ENCODE data around the gene SEPTIN11.
"Not testable (repeated sequence)": the region's sequence is repeated elsewhere in the genome, so short reads cannot be mapped to it uniquely, and the experiment has no call there.

SEPTIN11 gene

GRCh38 chr4:76952071-76952470 lies 2.5 kb downstream of the SEPTIN11 start:
- DNase-seq (ENCODE audit: low spot score) = no peak

GRCh38 chr4:76952656-76953582 lies 3.4 kb downstream of the SEPTIN11 start:
- no peak for DNase-seq (ENCODE audit: low spot score)

DNA sequence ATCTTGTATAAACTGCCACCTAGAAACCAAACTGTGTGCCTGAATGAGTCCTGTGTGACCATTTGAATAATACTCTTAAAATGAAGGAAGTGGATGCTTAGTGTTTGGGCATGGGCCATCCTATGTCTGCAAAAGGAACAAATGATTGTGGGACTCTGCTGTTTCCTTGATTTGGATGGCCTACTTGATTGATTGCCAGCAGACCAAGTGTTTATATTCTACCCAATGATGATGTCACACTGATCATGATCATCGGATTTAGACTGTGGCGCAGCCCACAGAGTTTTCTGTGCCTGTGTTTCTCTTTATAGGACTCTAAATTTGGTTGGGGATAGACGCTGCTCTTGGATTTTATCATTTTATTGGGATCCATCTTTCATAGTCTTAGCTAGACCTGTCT lies 4.4 kb downstream of the SEPTIN11 start:
- no peak for DNase-seq (ENCODE audit: low spot score)

DNA sequence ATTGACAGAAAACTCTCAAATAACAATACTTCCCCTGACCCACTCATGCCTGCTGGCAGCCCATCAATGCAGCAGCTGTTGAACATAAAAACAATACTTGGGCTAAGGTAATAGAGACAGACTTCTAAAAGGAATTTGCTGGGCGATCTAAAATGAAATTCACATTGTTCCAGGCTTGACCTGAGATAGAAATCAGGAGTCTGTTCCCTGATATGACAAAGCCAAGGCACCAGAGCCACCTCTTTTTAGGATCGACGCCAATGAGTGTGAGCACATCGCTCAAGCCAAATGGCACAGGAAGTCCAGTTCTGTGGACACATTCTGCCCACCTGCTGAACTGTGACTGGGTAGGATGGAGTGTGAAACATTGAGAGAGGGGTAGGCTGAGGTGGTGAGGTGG lies 4.9 kb downstream of the SEPTIN11 start:
- DNase-seq (ENCODE audit: low spot score) = no peak

DNA sequence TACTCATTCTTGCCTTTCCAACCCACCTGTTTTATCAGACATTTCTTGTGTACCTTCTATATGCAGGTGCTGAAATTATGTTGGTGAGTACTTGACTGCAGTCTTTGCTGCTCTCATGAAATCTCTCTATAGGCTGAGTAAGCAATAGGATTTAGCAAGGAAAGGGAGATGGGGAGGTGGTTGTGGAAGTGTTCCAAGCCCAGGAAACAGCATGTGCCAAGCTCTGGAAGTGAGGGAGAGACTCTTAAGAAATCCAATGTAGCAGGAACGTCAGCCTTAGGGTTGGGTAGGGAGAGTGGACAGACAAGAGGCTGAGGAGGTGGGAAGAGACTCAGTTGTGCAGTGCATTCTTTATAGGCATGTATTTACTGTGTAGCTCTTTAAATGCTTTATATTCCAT lies 5.6 kb downstream of the SEPTIN11 start:
- DNase-seq (ENCODE audit: low spot score) = no peak

GRCh38 chr4:76957004-76957738 lies 7.6 kb downstream of the SEPTIN11 start:
- no peak for DNase-seq (ENCODE audit: low spot score)

DNA sequence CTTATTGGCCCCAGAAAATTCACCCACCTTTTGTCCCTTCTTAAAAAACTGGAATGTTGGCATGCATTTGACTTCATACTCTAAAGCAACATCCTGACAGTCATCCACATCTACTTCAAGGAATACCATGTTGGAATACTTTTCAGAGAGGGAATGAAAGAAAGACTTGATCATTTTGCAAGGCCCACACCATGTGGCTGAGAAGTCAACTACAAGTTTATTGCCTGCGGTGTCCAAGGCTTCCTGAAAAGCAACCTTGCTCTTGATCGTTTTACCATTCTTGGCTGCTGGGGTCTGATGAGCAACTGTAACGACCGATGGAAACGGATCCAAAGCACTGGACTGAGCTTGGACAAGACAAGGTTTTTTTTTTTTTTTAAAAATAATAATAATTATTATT lies 9.3 kb downstream of the SEPTIN11 start:
- DNase-seq (ENCODE audit: low spot score) = no peak

- DNase-seq (ENCODE audit: low spot score) = no peak
Observed at GRCh38 chr4:76960014-76960413, 10.5 kb downstream of the SEPTIN11 start.

GRCh38 chr4:76962406-76963130 lies 13.0 kb downstream of the SEPTIN11 start:
- no peak for DNase-seq (ENCODE audit: low spot score)

GRCh38 chr4:76963131-76963750 lies 13.7 kb downstream of the SEPTIN11 start:
- no peak for DNase-seq (ENCODE audit: low spot score)

GRCh38 chr4:76963927-76964326 lies 14.4 kb downstream of the SEPTIN11 start:
- not testable (repeated sequence) for DNase-seq (ENCODE audit: low spot score)

DNA sequence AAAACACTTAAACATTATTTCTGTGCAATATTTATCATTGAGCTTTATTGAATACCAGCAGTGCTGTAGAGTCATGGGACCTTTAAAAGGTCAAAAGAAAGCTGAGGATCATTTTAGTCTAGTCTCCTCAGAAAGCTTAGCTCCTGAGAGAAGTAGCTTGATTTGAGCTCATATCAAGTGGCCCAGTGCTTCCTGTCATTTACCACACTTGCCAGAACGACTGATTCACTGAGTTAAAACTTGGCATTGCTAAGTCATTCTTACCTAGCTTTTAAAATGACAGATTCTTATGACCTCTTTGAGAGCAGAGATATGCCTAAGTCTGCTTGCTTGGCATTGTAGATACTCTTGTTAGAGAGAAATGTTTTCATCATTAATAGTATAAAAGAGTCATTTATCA lies 15.2 kb downstream of the SEPTIN11 start:
- no peak for DNase-seq (ENCODE audit: low spot score)

DNA sequence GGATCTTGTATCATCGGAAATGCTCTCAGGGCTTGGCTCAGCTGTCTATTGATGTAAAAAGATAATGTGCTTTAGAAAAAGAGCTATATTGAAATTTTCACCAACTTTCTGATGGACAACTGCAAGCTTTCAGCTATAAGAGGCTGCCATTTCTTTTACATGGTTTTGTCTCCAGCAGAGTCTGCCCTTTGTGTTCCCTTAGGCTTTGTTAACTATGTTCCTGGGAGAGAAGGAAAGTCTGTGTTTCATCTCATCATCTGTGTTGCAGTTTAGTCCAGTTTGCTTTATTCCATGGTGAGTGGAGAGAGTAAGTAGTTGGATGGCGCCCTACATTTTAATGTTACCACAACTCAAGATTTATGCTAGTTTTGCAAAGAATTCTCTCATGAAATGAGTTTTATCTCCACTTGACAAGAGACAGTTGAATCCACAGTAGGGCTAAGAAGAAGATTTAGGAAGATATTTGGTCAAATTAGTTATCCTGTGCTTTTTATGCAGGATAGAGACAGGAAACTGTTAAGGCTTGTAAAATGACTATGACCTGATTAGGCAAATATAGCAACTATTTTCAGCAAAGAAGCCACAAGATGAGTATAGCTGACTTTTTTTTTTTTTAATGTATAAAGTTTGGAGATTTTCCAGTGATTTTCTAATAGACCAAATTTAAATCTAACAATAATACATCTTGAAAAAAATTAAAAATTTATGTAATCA lies 16.5 kb downstream of the SEPTIN11 start:
- DNase-seq (ENCODE audit: low spot score) = no peak

- no peak for DNase-seq (ENCODE audit: low spot score)
Observed at GRCh38 chr4:76968937-76969336, 19.4 kb downstream of the SEPTIN11 start.

GRCh38 chr4:76969495-76969894 lies 19.9 kb downstream of the SEPTIN11 start:
- DNase-seq (ENCODE audit: low spot score) = no peak

- no peak for DNase-seq (ENCODE audit: low spot score)
Observed at GRCh38 chr4:76969941-76970529, 20.5 kb downstream of the SEPTIN11 start.

- DNase-seq (ENCODE audit: low spot score) = no peak
Observed at GRCh38 chr4:76972306-76972705, 22.8 kb downstream of the SEPTIN11 start.

GRCh38 chr4:76974150-76974549 lies 24.6 kb downstream of the SEPTIN11 start:
- DNase-seq (ENCODE audit: low spot score) = no peak

DNA sequence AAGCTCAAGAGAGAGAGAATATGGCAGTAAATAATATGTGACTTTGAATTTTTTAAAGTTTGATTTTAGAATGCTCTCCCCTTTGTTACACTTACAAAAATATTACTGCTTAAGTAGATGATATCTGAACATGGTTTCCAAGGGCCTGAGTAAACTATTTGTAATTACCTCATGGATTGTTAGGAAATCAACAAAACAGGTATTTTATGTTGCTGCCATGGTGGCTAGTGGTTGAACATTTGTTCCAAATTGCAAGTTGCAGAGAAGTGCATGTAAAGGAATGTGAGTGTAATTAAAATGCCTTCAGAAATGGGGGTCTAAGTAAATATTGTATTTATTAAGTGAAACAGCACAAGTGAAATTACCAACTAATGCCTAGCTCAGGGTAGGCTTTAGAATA lies 27.6 kb downstream of the SEPTIN11 start:
- DNase-seq (ENCODE audit: low spot score) = no peak

DNA sequence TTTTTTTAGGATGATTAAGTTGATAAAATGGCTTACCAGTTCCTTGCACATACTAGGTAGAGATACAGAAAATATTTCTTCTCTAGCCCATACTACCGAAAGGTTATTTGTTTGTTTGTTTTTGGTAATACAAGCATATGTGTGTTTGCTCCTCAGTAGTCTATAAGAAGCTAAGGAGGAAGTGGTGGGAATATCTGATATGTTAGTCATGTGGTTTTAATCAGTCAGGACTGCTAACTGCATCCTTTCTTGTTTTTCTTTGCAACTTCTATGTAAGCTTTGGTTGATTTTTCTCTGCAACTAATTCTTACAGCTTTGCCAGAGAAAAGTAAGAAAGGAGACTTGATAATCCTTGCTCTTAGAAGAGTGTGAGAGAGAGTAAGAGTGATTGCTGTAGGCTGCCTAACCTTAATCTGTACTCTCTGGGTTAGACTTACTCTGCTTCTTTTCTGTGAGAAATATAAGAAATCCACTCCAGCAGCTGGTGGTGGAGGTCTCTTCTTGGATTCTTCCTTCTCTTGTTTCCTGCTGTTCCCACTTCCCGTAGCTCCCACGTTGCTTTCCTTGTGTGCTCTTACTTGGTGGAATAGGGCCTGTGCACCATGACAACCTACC lies 28.3 kb downstream of the SEPTIN11 start:
- DNase-seq (ENCODE audit: low spot score) = peak; percentile 32

DNA sequence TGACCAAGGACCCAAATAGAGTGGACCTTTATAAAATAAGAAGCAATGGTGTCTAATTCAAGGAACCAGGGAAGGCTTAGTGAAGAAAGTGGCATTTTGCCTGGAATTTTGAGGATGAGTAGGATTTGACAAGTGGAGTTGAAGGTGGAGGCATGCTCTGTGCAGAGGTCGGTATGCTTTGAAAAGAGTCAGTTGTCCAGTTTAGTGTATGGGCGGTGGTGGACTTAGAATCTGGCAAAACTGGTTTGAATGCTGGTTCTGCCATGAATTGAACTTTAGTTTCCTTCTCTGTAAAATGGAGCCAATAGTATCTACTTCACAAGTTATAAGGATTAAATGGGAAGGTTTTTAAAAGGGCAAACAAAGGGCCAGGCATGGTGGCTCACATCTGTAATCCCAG lies 29.7 kb downstream of the SEPTIN11 start:
- no peak for DNase-seq (ENCODE audit: low spot score)
